Gastroesophageal sphincter (tissue), 4 donors: ENCODE results near the gene LRRTM3. TPM values are rescaled to one million over a fixed set of nuclear protein-coding genes. Genes with fewer than 3 reads are reported as not detected.

Source experiments
- ATAC-seq: fragments of 150-250 bp; one replicate; pipeline ENCODE4 v1.9.1; 2016; ENCODE audit warnings: mild to moderate bottlenecking, moderate library complexity
- H3K27ac ChIP-seq, 4 donors: fragments of 200-600 bp; sonication (generic) in 3 of 4; 1 replicate in 3 of 4; 2 replicates in 1 of 4; pipeline ENCODE4 v1.5.1; 2016 to 2019
- H3K27me3 ChIP-seq: fragments of 200-600 bp; sonication (generic); one replicate; pipeline ENCODE4 v1.5.1; 2019
- H3K36me3 ChIP-seq, 2 donors: fragments of 200-600 bp; sonication (generic); one replicate each; pipeline ENCODE4 v1.5.1; 2019; ENCODE audit warnings: control low read depth in 1 of 2
- H3K4me1 ChIP-seq, 3 donors: fragments of 200-600 bp; sonication (generic); 1 replicate in 2 of 3; 2 replicates in 1 of 3; pipeline ENCODE4 v1.5.1; 2016 to 2019; ENCODE audit warnings: control low read depth in 2 of 3
- H3K4me3 ChIP-seq, 2 donors: fragments of 200-600 bp; sonication (generic); one replicate each; pipeline ENCODE4 v1.5.1; 2019; ENCODE audit warnings: mild to moderate bottlenecking in 1 of 2, moderate library complexity in 1 of 2
- H3K9me3 ChIP-seq, 3 donors: fragments of 200-600 bp; sonication (generic); one replicate each; pipeline ENCODE4 v1.5.1; 2017 to 2019; ENCODE audit warnings: control low read depth in 2 of 3
- EP300 ChIP-seq: sonication (generic); formaldehyde crosslinking; IDR thresholded peaks from one replicate; pipeline ENCODE4 v1.6.1; 2017; ENCODE audit warnings: antibody characterized with exemption, mild to moderate bottlenecking
- POLR2A ChIP-seq, 2 donors: fragments of 450-650 bp; IDR thresholded peaks; one replicate each; pipeline ENCODE4 v1.6.1; 2017; ENCODE audit warnings: antibody characterized with exemption in 2 of 2, mild to moderate bottlenecking in 2 of 2, moderate library complexity in 1 of 2
- POLR2AphosphoS5 ChIP-seq: sonication (generic); formaldehyde crosslinking; IDR thresholded peaks from one replicate; pipeline ENCODE4 v1.6.1; 2017; ENCODE audit warnings: antibody characterized with exemption
- WGBS, 2 donors: methylation state at CpG; one replicate each; pipeline ENCODE4 v1.1.5; 2018; ENCODE audit warnings: low coverage in 1 of 2; 5-methylcytosine and 5-hydroxymethylcytosine counted together
- total RNA-seq, 4 donors: library from RNA; depleted of rRNA; stranded (reverse); fragments of >200 nt; gene quantifications; one replicate each; pipeline ENCODE4 v1.1.0, GENCODE V29; 2016
- TF ChIP-seq, protein P1 (sequence below), 4 experiments: fragments of 200-600 bp in 2 of 4; fragments of 450-650 bp in 2 of 4; sonication (generic) in 1 of 4; IDR thresholded peaks; one replicate each; pipeline ENCODE4 v1.5.1; 2017 to 2019; ENCODE audit warnings: antibody characterized with exemption in 4 of 4, mild to moderate bottlenecking in 2 of 4, moderate library complexity in 2 of 4

The LRRTM3 gene
- total RNA-seq, 4 donors from 2014 or later: 0.16 to 0.35 (median 0.20) TPM; not detected in 1

DNA sequence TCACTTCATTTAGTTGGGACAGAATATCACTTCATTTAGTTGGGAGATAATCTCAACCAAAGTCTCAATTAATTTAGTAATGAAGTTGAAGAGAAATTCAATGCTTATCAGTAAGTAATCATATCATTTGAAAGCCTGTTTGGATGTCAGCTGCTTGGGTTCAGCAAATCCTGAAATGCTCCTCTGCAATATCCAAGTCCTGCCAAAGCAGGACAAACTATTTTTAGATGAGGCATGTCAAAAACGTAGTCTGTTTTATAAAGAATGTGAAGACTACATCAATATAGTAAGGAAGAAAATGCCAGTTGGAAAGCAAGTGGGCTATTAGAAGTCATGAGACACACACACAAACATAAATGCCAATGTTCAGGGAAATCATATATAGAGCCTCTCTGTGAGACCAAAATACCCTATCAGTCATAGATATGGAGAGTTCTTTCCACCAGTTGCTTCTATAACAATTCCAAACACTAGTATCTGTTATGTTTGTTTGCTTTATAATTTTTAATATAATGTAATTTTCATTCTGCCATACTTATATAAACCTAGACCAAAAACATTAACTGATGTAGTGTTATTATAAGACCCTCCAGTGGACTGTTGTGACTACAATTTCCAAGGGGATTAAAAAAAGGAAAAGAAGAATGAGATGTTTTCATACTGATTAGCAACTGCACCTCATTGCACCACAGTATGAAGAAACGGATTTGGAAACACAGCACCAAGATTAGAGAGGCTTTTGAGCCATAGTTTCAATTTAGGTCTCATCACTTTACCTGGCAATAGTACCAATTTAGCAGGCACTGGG is 160.7 kb downstream of the LRRTM3 start:
- H3K9me3 ChIP-seq: no peaks in the 10 kb centered on the region
- peaks cover 0 to 23% (median 0%) of the 10 kb centered on the region in 3 donors for H3K4me1 ChIP-seq
- H3K36me3 ChIP-seq: no peaks in the 10 kb centered on the region
- no peaks in the 10 kb centered on the region for H3K27me3 ChIP-seq
- 17 to 18% methylated on average over 2 of the region's 2 CpGs for WGBS, 2 donors
- ATAC-seq: no peak
- no peak overlapping the region for H3K27ac ChIP-seq
- H3K4me3 ChIP-seq: no peak overlapping the region
- TF ChIP-seq POLR2A (IDR thresholded peaks at IDR 0.05): no peak
- no peak for TF ChIP-seq POLR2AphosphoS5

DNA sequence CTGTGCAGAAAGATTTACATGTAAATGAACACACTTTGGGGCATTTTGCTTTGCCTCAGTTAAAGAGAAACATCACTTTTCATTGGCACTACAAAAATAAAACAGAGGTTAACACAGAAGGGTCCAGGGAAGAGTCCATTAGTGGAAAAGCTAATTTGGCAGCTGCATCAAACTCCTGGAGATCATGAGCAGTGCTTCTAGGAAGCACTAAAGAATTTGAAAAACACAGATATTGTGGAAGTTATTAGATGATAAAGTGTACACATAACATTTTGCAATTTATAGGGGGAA is 161.2 kb downstream of the LRRTM3 start:
- Histone ChIP-seq H3K4me1 (peaks cover 0 to 23% (median 0%) of the 10 kb centered on the region in 3 donors), H3K36me3 (no peaks in the 10 kb centered on the region), H3K27me3 (no peaks in the 10 kb centered on the region), H3K9me3 (no peaks in the 10 kb centered on the region), H3K27ac (no peak overlapping the region), H3K4me3 (no peak overlapping the region)
- no peak for ATAC-seq
- TF ChIP-seq POLR2AphosphoS5: no peak
- TF ChIP-seq EP300: no peak
- TF ChIP-seq, protein P1, sequence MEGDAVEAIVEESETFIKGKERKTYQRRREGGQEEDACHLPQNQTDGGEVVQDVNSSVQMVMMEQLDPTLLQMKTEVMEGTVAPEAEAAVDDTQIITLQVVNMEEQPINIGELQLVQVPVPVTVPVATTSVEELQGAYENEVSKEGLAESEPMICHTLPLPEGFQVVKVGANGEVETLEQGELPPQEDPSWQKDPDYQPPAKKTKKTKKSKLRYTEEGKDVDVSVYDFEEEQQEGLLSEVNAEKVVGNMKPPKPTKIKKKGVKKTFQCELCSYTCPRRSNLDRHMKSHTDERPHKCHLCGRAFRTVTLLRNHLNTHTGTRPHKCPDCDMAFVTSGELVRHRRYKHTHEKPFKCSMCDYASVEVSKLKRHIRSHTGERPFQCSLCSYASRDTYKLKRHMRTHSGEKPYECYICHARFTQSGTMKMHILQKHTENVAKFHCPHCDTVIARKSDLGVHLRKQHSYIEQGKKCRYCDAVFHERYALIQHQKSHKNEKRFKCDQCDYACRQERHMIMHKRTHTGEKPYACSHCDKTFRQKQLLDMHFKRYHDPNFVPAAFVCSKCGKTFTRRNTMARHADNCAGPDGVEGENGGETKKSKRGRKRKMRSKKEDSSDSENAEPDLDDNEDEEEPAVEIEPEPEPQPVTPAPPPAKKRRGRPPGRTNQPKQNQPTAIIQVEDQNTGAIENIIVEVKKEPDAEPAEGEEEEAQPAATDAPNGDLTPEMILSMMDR (IDR thresholded peaks at IDR 0.05): no peak
- TF ChIP-seq POLR2A (IDR thresholded peaks at IDR 0.05): no peak

DNA sequence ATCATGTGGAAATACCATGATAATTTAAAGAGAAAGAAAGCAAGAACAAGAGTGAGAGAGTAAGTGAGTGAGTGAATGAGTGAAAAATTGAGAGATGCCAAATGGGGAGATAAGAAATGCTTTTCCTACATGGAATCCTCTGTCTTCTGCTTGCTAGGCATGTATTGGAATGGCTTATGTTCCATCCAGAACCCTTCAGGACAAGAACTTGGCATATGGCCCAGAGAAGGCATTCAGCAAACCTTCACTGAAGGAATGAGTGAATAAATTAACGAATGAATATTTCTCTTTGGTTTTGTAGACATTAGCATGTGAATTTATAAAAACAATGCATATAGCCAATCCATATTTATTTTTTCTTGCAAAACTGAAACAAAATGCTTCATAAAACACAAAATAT is 162.2 kb downstream of the LRRTM3 start:
- no peak for ATAC-seq
- 50 to 58% methylated on average over 1 of the region's 1 CpG for WGBS, 2 donors
- Histone ChIP-seq H3K9me3 (no peaks in the 10 kb centered on the region), H3K4me1 (peaks cover 0 to 23% (median 0%) of the 10 kb centered on the region in 3 donors), H3K4me3 (no peak overlapping the region), H3K36me3 (no peaks in the 10 kb centered on the region), H3K27me3 (no peaks in the 10 kb centered on the region), H3K27ac (no peak overlapping the region)
- TF ChIP-seq EP300 (no peak), POLR2A (IDR thresholded peaks at IDR 0.05) (no peak), POLR2AphosphoS5 (no peak)
- TF ChIP-seq, protein P1 (IDR thresholded peaks at IDR 0.05): no peak

DNA sequence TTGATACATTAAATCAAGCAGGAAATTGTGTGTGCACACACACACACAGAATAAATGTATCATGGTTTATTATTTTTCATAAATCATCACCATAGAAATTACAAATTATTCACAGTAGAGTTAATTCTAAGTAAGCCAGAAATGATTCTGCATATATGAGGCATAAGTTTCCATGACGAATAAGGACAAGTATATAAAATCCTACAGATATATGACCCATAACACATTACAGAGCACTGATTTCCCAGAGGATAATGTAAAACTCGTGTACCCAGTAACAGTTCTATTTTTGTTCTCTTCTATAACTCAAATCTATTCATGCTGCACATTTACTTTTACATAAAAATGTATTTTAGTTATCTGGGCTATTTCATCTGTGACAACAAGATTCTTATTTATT is 169.7 kb downstream of the LRRTM3 start:
- Histone ChIP-seq H3K27me3 (no peaks in the 10 kb centered on the region), H3K9me3 (no peaks in the 10 kb centered on the region), H3K36me3 (no peaks in the 10 kb centered on the region), H3K27ac (no peak overlapping the region), H3K4me3 (no peak overlapping the region), H3K4me1 (no peaks in the 10 kb centered on the region)
- WGBS, 2 donors: 50 to 59% methylated on average over 2 of the region's 2 CpGs
- no peak for ATAC-seq
- TF ChIP-seq POLR2A (IDR thresholded peaks at IDR 0.05): no peak

DNA sequence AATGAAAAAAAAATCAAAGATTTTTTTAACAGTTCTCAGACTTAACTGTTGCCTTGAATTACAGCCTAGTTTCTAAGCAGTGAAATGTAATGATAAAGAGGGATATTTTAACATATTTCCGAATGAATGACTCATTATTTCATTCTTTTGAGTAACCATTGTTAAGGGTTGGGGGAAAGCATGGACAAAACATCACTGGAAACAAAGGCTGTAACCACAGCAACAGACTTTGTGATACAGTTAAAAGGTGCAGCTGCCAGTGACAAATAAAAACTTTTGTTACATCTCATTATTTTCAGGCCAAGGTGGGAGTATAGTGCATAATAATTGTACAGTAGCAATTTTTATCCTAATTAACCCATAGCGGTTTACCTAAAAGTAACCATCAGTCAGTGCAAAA is 172.6 kb downstream of the LRRTM3 start:
- ATAC-seq: no peak
- Histone ChIP-seq H3K36me3 (no peaks in the 10 kb centered on the region), H3K4me3 (no peak overlapping the region), H3K27me3 (no peaks in the 10 kb centered on the region), H3K4me1 (no peaks in the 10 kb centered on the region), H3K27ac (no peak overlapping the region), H3K9me3 (no peaks in the 10 kb centered on the region)
- TF ChIP-seq POLR2AphosphoS5 (no peak), POLR2A (IDR thresholded peaks at IDR 0.05) (no peak), EP300 (no peak)
- TF ChIP-seq, protein P1 (IDR thresholded peaks at IDR 0.05): no peak
- 49 to 56% methylated on average over 2 of the region's 2 CpGs for WGBS, 2 donors

DNA sequence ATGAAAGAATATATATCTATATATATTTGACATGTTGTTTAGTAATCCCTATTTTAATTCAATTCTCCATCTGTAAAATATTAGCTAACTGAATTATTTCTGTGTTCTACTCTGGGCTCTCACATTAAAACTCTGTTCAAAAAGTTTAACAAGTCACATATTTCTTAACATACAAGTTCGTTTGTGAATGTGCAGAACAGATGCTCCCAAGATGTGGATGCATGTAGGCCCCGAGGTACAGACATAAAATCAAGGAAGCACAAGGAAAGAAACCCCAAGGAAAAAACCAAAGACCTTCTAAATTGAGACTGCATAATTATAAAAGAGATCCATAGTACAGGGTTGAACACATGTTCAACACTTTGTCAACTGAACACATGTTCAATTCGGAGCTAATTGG is 175.1 kb downstream of the LRRTM3 start:
- Histone ChIP-seq H3K27me3 (no peaks in the 10 kb centered on the region), H3K27ac (no peak overlapping the region), H3K36me3 (no peaks in the 10 kb centered on the region), H3K9me3 (no peaks in the 10 kb centered on the region), H3K4me1 (no peaks in the 10 kb centered on the region), H3K4me3 (no peak overlapping the region)
- ATAC-seq: no peak
- TF ChIP-seq, protein P1 (IDR thresholded peaks at IDR 0.05): no peak
- TF ChIP-seq POLR2A (IDR thresholded peaks at IDR 0.05) (no peak), EP300 (no peak), POLR2AphosphoS5 (no peak)
- WGBS, 2 donors: 53 to 68% methylated on average over 3 of the region's 3 CpGs
